ENCODE measurements around the gene RIMKLA. TPM values are rescaled to one million over a fixed set of nuclear protein-coding genes. Genes with fewer than 3 reads are reported as not detected.

RIMKLA gene
- total RNA-seq, 1 donor from 2014 or later = 4.1 TPM

- TF ChIP-seq CTCF (IDR thresholded peaks at IDR 0.05; ENCODE audit: partially characterized antibody, unreplicated experiment) = no peak
- Mint-ChIP-seq H3K36me3 (ENCODE audit: unreplicated experiment) (peaks cover 3% of the 10 kb centered on the region), H3K27ac (ENCODE audit: unreplicated experiment) (no peak overlapping the region), H3K27me3 (ENCODE audit: unreplicated experiment) (peaks cover 5% of the 10 kb centered on the region), H3K9me3 (ENCODE audit: unreplicated experiment) (no peaks in the 10 kb centered on the region), H3K4me3 (ENCODE audit: unreplicated experiment) (no peak overlapping the region), H3K4me1 (ENCODE audit: low read depth, unreplicated experiment) (no peaks in the 10 kb centered on the region)
- no peak for DNase-seq
Measured at GRCh38 chr1:42403880-42404400, 23.3 kb downstream of the RIMKLA start.

- Mint-ChIP-seq H3K36me3 (ENCODE audit: unreplicated experiment) (no peaks in the 10 kb centered on the region), H3K9me3 (ENCODE audit: unreplicated experiment) (peaks cover 1% of the 10 kb centered on the region), H3K27me3 (ENCODE audit: unreplicated experiment) (no peaks in the 10 kb centered on the region), H3K4me1 (ENCODE audit: low read depth, unreplicated experiment) (no peaks in the 10 kb centered on the region), H3K27ac (ENCODE audit: unreplicated experiment) (no peak overlapping the region), H3K4me3 (ENCODE audit: unreplicated experiment) (no peak overlapping the region)
- no peak for DNase-seq
- TF ChIP-seq CTCF (IDR thresholded peaks at IDR 0.05; ENCODE audit: partially characterized antibody, unreplicated experiment) = no peak
Measured at GRCh38 chr1:42414551-42415496, 34.2 kb downstream of the RIMKLA start.

GRCh38 chr1:42417166-42417565, 36.6 kb downstream of the RIMKLA start:
- Mint-ChIP-seq H3K27me3 (ENCODE audit: unreplicated experiment) (no peaks in the 10 kb centered on the region), H3K27ac (ENCODE audit: unreplicated experiment) (no peak overlapping the region), H3K4me3 (ENCODE audit: unreplicated experiment) (no peak overlapping the region), H3K4me1 (ENCODE audit: low read depth, unreplicated experiment) (peaks cover 21% of the 10 kb centered on the region), H3K36me3 (ENCODE audit: unreplicated experiment) (no peaks in the 10 kb centered on the region), H3K9me3 (ENCODE audit: unreplicated experiment) (peaks cover 1% of the 10 kb centered on the region)
- TF ChIP-seq CTCF (IDR thresholded peaks at IDR 0.05; ENCODE audit: partially characterized antibody, unreplicated experiment) = no peak
- no peak for DNase-seq

GRCh38 chr1:42418516-42418915, 37.9 kb downstream of the RIMKLA start:
- TF ChIP-seq CTCF (IDR thresholded peaks at IDR 0.05; ENCODE audit: partially characterized antibody, unreplicated experiment) = no peak
- Mint-ChIP-seq H3K9me3 (ENCODE audit: unreplicated experiment) (peaks cover 3% of the 10 kb centered on the region), H3K4me3 (ENCODE audit: unreplicated experiment) (no peak overlapping the region), H3K27me3 (ENCODE audit: unreplicated experiment) (no peaks in the 10 kb centered on the region), H3K27ac (ENCODE audit: unreplicated experiment) (no peak overlapping the region), H3K36me3 (ENCODE audit: unreplicated experiment) (no peaks in the 10 kb centered on the region), H3K4me1 (ENCODE audit: low read depth, unreplicated experiment) (peaks cover 31% of the 10 kb centered on the region)
- DNase-seq = no peak

Data from glutamatergic neuron (in vitro differentiated cells).